Common myeloid progenitor, CD34-positive (primary cell): ENCODE data around the gene SMAD6.

ENCODE experiments used
- CTCF ChIA-PET: fragments of 350-600 bp; sonication (Branson Sonifier 250); formaldehyde crosslinking; loops from one replicate; lab custom pipeline; 2021; ENCODE audit warnings: antibody characterized with exemption; lab: Charles Lee
- POLR2A ChIA-PET: fragments of 350-600 bp; sonication (Branson Sonifier 250); formaldehyde crosslinking; loops from one replicate; lab custom pipeline; 2021; ENCODE audit warnings: antibody characterized with exemption; lab: Charles Lee
- DNase-seq, 3 donors: peaks; one replicate each; pipeline versions ENCODE4 v3.0.0 to v3.0.0-alpha.2; 2013
- H3K27ac ChIP-seq, 2 experiments: 1 replicate in 1 of 2; 2 replicates in 1 of 2; pipeline ENCODE4 v1.7.0; 2013; ENCODE audit warnings: inconsistent platforms in 2 of 2, low read length in 2 of 2, mild to moderate bottlenecking in 2 of 2, low read depth in 1 of 2, moderate library complexity in 1 of 2; ENCODE audit not compliant: severe bottlenecking in 2 of 2, insufficient read depth in 1 of 2, poor library complexity in 1 of 2
- H3K27me3 ChIP-seq, 5 experiments: replicated peaks in 2 of 5; 1 replicate in 3 of 5; 2 replicates in 2 of 5; pipeline versions ENCODE4 v1.6.1 to v1.7.0; 2013; ENCODE audit warnings: low read length in 4 of 5, mild to moderate bottlenecking in 2 of 5, moderate library complexity in 2 of 5, inconsistent platforms in 1 of 5; ENCODE audit not compliant: insufficient read depth in 5 of 5, control insufficient read depth in 4 of 5
- H3K36me3 ChIP-seq, 4 experiments: 1 replicate in 2 of 4; 2 replicates in 2 of 4; pipeline versions ENCODE4 v1.6.1 to v1.7.0; 2013; ENCODE audit warnings: low read length in 3 of 4, control low read depth in 1 of 4, mild to moderate bottlenecking in 1 of 4; ENCODE audit not compliant: control insufficient read depth in 4 of 4, insufficient read depth in 4 of 4
- H3K4me1 ChIP-seq, 4 experiments: 1 replicate in 3 of 4; 2 replicates in 1 of 4; pipeline versions ENCODE4 v1.6.1 to v1.7.1; 2013; ENCODE audit warnings: low read length in 3 of 4, mild to moderate bottlenecking in 3 of 4, control low read depth in 1 of 4, inconsistent platforms in 1 of 4, moderate library complexity in 1 of 4; ENCODE audit not compliant: control insufficient read depth in 4 of 4, insufficient read depth in 4 of 4; ENCODE audit errors: control extremely low read depth in 1 of 4
- H3K4me3 ChIP-seq, 7 experiments: 1 replicate in 4 of 7; 2 replicates in 3 of 7; pipeline versions ENCODE4 v1.5.1 to v1.7.0; 2013; ENCODE audit warnings: mild to moderate bottlenecking in 7 of 7, low read length in 6 of 7, moderate library complexity in 6 of 7, inconsistent platforms in 2 of 7, low read depth in 2 of 7, control low read depth in 1 of 7; ENCODE audit not compliant: insufficient read depth in 4 of 7, control insufficient read depth in 1 of 7; ENCODE audit errors: extremely low read depth in 1 of 7
- H3K9me3 ChIP-seq, 5 experiments: 1 replicate in 4 of 5; 2 replicates in 1 of 5; pipeline versions ENCODE4 v1.6.1 to v1.7.1; 2013; ENCODE audit warnings: low read length in 4 of 5, mild to moderate bottlenecking in 2 of 5, inconsistent platforms in 1 of 5, low read depth in 1 of 5, moderate library complexity in 1 of 5; ENCODE audit not compliant: control insufficient read depth in 4 of 5, insufficient read depth in 2 of 5; ENCODE audit errors: control extremely low read depth in 1 of 5
- WGBS: methylation state at CpG from one replicate; pipeline ENCODE4 v1.1.5; 2013; ENCODE audit not compliant: insufficient coverage; 5-methylcytosine and 5-hydroxymethylcytosine counted together

Gene SMAD6

DNA sequence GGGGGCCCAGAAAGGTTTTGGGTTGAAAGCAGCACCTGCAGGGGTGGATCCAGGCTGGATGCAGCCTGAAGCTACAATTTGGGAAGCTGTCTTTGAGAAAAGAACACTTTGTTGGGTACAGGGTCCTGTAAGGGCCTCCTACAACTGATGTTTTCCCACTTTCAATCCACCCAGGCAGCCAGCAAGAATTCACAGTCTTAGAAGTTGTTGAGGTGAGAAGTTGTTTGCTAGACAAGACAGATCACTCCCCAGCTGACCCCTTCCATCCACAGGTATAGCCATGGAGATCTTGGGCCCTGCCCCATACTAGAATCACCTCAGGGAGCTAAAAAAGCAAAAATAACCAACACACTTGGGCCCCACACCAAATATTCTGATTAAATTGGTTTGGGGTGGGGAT lies 10.3 kb upstream of the SMAD6 start:
- ChIA-PET POLR2A (no interaction called here), CTCF (interaction anchor here (1.0 kb wide), 1 partner anchor 82 kb away, joined by 4 read pairs; no protein-coding TSS in a partner anchor)
- Histone ChIP-seq H3K9me3 (no peaks in the 10 kb centered on the region), H3K4me1 (peaks cover 0 to 4% (median 1%) of the 10 kb centered on the region in 4 experiments), H3K4me3 (no peak overlapping the region), H3K27ac (no peak overlapping the region), H3K27me3 (no peaks in the 10 kb centered on the region), H3K36me3 (no peaks in the 10 kb centered on the region)
- DNase-seq, result no peak

DNA sequence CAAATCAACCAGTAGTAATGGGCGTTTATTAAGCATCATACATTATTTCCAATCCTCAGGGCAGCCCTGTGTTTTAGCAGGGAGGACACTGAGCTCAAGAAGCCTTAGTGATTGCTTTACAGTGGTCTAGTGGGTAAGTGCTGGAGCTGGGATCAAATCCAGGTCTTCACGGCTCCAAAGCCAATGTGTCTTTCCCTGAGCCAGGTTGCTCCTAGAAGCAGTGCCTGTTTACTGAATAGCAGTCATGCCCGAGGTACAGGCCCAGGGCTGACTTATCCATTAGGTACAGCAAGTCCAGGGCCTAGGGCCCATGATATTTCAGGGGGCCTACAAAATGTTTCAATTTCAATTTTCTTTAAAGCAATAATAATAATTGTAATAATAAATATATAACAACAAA lies 9.6 kb upstream of the SMAD6 start:
- no peaks in the 10 kb centered on the region for H3K27me3 ChIP-seq
- no peaks in the 10 kb centered on the region for H3K9me3 ChIP-seq
- no peak for DNase-seq
- ChIA-PET POLR2A (no interaction called here), CTCF (interaction anchor here (1.0 kb wide), 1 partner anchor 81 kb away, joined by 4 read pairs; no protein-coding TSS in a partner anchor)
- H3K4me3 ChIP-seq, result no peak overlapping the region
- 100% methylated on average over 2 of the region's 3 CpGs for WGBS
- H3K36me3 ChIP-seq, result no peaks in the 10 kb centered on the region
- peaks cover 0 to 4% (median 1%) of the 10 kb centered on the region in 4 experiments for H3K4me1 ChIP-seq
- H3K27ac ChIP-seq, result no peak overlapping the region

DNA sequence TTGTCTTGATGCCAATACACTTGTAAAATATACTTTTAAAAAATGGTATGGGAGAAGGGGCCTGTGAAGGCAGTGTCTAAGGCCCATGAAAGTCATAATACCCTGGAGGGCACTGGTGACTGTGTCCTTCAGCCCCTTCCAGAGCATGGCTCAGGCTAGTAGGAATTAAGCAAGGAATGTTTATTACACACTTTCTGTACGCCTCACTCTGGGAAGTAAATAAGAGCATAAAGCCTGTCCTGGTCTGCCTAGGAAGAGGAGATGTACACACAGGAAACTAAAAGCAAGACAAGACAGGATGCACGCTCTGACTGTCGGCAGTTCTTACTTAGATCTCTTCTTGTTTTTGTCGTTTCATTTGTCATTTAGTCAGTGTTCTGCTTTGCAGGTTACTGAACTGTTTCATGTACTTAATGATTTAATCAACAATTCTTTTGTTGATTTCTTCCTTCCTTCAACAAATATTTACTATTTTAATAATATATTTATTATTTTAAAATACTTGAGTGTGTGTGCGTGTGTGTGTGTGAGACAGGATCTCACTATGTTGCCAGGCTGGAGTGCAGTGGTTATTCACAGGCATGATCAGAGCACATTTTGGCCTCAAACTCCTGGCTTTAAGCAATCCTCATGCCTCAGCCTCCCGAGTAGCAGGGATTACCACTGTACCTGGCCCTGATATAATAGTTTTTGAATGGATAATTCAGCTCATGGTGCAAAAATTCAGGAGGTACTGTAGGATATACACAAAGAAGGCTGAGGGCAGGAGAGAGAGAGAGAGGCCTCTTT lies 9.0 kb upstream of the SMAD6 start:
- H3K36me3 ChIP-seq, result no peaks in the 10 kb centered on the region
- peaks cover 0 to 4% (median 1%) of the 10 kb centered on the region in 4 experiments for H3K4me1 ChIP-seq
- CTCF ChIA-PET, result interaction anchor here (0.8 to 3.2 kb wide), 5 partner anchors 9 to 80 kb away, joined by 3 to 11 read pairs (median 4); no protein-coding TSS in a partner anchor
- POLR2A ChIA-PET, result interaction anchor here (0.7 kb wide), 1 partner anchor 75 kb away, joined by 5 read pairs; no protein-coding TSS in a partner anchor
- DNase-seq, result peak in 1 of 3 donors; percentile 30
- no peaks in the 10 kb centered on the region for H3K9me3 ChIP-seq
- H3K27me3 ChIP-seq, result no peaks in the 10 kb centered on the region
- H3K4me3 ChIP-seq, result no peak overlapping the region
- WGBS, result 96% methylated on average over 3 of the region's 6 CpGs
- no peak overlapping the region for H3K27ac ChIP-seq

DNA sequence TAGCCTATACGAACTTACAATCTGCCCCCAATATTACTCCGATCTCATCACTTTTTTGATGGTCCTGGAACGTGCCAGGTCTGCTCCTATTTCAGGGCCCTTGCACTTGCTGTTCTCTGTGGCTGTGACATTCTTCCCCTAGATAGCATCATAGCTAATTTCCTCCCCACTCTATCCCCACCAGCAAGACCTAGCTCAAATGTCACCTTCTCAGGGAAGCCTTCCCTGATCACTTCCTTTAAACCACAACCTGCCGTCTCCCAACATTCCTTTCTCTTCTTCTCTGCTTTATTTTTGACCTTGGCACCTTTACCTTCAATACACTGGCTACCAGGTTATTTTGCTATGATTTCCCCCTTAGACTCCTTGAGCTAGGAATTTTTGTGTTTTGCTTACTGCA lies 5.3 kb upstream of the SMAD6 start:
- CTCF ChIA-PET, result interaction anchor here (0.6 to 10.4 kb wide), 9 partner anchors 11 to 84 kb away, joined by 3 to 153 read pairs (median 3); no protein-coding TSS in a partner anchor
- H3K4me3 ChIP-seq, result no peak overlapping the region
- H3K27me3 ChIP-seq, result no peaks in the 10 kb centered on the region
- 94% methylated on average over 4 of the region's 4 CpGs for WGBS
- no peaks in the 10 kb centered on the region for H3K9me3 ChIP-seq
- no peak overlapping the region for H3K27ac ChIP-seq
- H3K4me1 ChIP-seq, result peaks cover 3 to 16% (median 9%) of the 10 kb centered on the region in 4 experiments
- no peak for DNase-seq
- POLR2A ChIA-PET, result no interaction called here
- no peaks in the 10 kb centered on the region for H3K36me3 ChIP-seq

DNA sequence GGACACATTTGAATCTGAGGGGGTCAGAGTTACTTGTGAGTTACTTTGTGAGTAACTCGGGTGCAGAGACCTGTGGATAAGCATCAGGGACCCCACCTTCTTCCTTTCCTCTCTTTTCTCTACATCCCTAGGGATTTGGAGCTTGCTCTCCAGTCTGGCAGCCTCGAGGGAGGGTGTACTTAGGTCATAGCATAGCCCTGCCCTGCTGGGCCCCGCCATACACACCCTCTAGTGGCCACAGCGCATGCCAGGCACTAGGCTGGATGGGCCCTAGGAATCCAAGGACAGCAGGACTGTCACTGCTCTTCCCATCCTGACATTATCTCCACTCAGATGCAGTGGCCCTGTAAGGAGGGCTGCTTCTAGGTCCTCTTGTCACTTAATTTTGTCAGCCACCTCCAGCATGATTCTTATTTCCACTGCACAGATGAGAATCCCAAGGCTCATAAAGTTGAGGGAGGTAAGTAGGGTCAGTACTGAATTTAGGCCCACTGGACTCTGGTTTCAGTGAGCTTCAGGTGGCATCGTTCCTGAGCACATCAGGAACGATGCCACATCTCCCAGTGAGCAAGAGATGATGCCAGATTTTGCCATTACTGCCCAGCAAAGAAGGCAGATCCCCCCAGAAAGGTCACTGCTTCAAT lies 3.6 kb upstream of the SMAD6 start:
- Histone ChIP-seq H3K9me3 (no peaks in the 10 kb centered on the region), H3K4me3 (no peak overlapping the region), H3K27ac (no peak overlapping the region), H3K36me3 (no peaks in the 10 kb centered on the region), H3K27me3 (peaks cover 0 to 12% (median 5%) of the 10 kb centered on the region in 5 experiments), H3K4me1 (peaks cover 4 to 24% (median 23%) of the 10 kb centered on the region in 4 experiments)
- 42% methylated on average over 5 of the region's 6 CpGs for WGBS
- DNase-seq, result peak; percentile 38 to 50 (median 49)
- ChIA-PET POLR2A (no interaction called here), CTCF (interaction anchor here (0.6 to 10.4 kb wide), 13 partner anchors 10 to 92 kb away, joined by 3 to 153 read pairs (median 3); no protein-coding TSS in a partner anchor)

DNA sequence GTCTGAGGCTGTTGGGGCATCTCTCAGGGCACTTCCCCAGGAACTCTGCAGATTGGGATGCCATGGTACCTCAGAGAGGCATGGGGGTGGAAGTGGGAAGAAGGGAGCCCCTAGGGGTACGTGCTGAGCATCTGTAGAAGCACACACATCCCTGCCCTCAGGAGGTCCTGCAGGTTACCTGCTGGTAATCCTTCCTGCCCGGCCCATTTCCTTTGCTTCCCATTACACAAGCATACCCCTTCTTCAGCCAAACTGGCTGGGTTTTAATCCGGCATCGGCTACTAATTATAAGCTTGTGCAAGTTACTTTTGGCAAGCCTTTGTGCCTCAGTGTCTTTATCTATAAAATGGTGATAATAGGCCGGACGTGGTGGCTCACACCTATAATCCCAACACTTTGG lies 3.1 kb upstream of the SMAD6 start:
- Histone ChIP-seq H3K9me3 (no peaks in the 10 kb centered on the region), H3K27me3 (peaks cover 0 to 17% (median 5%) of the 10 kb centered on the region in 5 experiments), H3K4me1 (peaks cover 4 to 28% (median 26%) of the 10 kb centered on the region in 4 experiments), H3K36me3 (no peaks in the 10 kb centered on the region), H3K4me3 (no peak overlapping the region), H3K27ac (no peak overlapping the region)
- ChIA-PET POLR2A (no interaction called here), CTCF (interaction anchor here (0.7 to 10.4 kb wide), 7 partner anchors 11 to 86 kb away, joined by 3 to 153 read pairs (median 3); no protein-coding TSS in a partner anchor)
- no peak for DNase-seq
- 97% methylated on average over 6 of the region's 6 CpGs for WGBS
